AG09319 (cell line): Measurements from ENCODE around the gene SYNPO.

Experiments used
- DNase-seq: peaks from one replicate; pipeline ENCODE4 v3.0.0-alpha.2; 2010; ENCODE audit warnings: low read depth; ENCODE audit errors: extremely low read depth
- TF ChIP-seq, protein P1 (sequence below): IDR thresholded peaks from 2 replicates; pipeline ENCODE4 v1.5.1; 2011; ENCODE audit warnings: low read depth, mild to moderate bottlenecking, inconsistent platforms, low read length, moderate library complexity

Gene SYNPO

DNA sequence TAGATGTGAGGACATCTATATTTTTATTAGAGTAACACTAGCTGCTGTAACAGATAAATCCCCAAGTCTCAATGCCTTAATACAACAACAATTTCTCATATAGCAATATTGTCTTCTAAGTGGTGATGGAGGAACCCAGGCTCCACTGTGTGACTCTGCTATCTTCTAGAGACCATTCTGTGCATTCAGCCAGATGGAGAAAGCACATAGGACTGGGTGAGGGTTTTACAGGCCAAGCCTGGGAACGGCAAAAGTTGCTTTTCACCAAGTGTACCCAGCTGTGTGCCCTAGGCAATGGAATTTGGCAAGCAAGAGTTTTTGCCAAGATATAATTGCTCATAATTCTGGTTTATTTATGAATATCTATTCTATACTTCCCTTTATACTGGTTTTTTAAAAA is 48.7 kb downstream of the SYNPO start:
- TF ChIP-seq, protein P1, sequence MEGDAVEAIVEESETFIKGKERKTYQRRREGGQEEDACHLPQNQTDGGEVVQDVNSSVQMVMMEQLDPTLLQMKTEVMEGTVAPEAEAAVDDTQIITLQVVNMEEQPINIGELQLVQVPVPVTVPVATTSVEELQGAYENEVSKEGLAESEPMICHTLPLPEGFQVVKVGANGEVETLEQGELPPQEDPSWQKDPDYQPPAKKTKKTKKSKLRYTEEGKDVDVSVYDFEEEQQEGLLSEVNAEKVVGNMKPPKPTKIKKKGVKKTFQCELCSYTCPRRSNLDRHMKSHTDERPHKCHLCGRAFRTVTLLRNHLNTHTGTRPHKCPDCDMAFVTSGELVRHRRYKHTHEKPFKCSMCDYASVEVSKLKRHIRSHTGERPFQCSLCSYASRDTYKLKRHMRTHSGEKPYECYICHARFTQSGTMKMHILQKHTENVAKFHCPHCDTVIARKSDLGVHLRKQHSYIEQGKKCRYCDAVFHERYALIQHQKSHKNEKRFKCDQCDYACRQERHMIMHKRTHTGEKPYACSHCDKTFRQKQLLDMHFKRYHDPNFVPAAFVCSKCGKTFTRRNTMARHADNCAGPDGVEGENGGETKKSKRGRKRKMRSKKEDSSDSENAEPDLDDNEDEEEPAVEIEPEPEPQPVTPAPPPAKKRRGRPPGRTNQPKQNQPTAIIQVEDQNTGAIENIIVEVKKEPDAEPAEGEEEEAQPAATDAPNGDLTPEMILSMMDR: no peak
- no peak for DNase-seq

DNA sequence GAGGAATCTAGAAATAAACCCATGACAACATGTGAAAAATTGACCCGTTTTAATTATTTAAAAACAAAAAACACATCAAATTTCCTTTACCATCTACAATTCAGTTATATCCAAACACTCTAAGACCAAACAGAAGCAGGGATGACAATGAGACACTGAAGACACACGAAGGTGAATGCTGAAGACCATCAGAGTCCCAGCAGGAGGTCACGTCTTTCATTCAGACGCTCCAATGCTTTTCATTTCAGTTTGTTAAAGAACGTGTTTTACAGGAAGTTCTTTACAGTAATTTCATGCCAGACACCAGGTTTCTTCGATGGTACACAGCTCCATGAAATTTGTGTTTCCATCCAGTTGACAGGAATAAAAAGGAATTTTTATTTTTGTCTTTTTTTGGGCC is 50.3 kb downstream of the SYNPO start:
- TF ChIP-seq, protein P1: no peak
- no peak for DNase-seq

DNA sequence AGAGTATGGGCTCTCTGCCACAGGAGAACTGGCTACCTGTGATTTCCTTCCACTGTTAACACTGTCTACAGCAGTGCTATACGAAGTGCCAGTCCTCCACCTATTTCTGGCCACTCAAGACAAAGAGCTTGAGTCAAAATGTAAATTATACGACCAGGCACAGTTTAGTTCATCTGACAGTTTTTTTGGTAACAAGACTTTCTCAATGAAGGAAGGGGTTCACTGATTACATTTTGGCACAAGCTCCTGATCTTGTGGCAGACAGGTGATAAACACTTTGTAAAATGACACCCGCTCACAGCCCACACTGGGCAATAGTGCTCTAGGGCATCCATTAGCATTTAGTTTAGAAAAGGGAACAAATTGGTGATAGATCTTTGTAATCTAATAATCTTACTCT is 51.8 kb downstream of the SYNPO start:
- no peak for DNase-seq
- TF ChIP-seq, protein P1: no peak

- no peak for DNase-seq
- TF ChIP-seq, protein P1: no peak
These were observed 54.2 kb downstream of the SYNPO start for GRCh38 chr5:150694612-150695011.

GRCh38 chr5:150700246-150700593 is 59.8 kb downstream of the SYNPO start:
- DNase-seq: no peak
- TF ChIP-seq, protein P1: no peak

GRCh38 chr5:150700594-150701377 is 60.3 kb downstream of the SYNPO start, which contains the start of gene RBM22:
TSS of gene RBM22 (minus strand) at chr5:150701062. CDS start at chr5:150700985, 77 bp downstream.
- peak; percentile 59 for DNase-seq
- TF ChIP-seq, protein P1: peak; percentile 69

GRCh38 chr5:150703762-150704161 is 63.3 kb downstream of the SYNPO start:
- DNase-seq: no peak
- TF ChIP-seq, protein P1: no peak
